Inflammatory macrophage treated with lipopolysaccharide for 4 hours (primary cell): ENCODE measurements around the gene MEGF6.

Source experiments
- DNase-seq: peaks from one replicate; pipeline ENCODE4 v3.0.0-alpha.2; 2020

The MEGF6 gene

DNA sequence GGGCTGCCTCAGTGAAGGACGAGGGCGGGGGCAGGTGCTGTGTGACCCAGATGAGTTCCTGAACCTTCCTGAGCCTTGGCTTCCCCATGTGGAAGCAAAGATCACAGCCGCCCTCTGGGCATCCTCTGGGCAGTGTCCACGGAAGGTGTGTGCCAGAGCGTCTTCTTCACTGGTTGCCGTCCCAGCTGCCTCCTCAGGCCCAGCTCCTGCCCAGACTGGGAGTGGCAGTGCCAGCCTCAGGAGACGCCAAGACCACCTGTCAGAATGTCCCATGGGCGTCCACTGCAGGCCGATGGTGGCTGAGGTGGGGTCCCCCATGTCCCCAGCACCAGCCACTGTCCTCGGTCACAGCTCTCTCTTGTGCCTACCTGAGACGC is 146.7 kb downstream of the MEGF6 start:
- DNase-seq: no peak

DNA sequence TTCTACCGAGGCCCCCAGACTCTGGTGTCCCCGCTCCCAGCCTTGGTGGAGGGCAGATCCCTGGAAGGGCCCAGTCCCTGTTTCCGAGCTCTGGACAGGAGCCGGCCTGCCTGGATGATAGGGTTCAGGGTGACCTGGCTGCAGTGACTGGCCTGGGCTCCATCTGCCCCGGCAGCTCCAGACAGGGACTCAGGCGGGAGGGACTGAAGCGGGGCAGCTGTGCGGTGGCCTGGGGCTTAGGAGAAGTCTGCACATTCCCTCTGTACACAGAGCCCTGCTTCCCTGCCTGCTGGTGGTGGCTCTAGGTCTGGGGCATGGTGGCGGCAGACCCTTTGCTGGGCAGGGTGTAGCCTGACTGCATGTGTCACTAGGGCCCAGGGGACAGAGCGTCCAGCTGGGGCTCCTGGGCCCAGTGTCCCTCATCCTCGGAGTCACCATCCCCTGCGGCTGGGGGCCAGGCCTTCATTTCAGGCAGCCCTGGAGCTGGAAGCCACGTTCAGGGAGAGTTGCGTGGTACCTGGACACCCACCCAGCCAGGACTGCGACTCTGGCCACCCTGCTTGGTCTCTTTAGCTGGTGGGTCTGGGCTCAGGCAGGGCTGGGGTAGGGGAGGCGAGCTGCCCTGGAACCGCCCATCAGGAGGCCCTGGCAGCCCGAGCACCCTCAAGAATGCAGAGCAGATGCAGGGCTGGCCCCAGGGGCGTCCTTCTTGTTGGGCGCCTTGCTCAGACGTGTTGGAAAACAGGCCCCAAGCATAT is 147.2 kb downstream of the MEGF6 start:
- DNase-seq: no peak

DNA sequence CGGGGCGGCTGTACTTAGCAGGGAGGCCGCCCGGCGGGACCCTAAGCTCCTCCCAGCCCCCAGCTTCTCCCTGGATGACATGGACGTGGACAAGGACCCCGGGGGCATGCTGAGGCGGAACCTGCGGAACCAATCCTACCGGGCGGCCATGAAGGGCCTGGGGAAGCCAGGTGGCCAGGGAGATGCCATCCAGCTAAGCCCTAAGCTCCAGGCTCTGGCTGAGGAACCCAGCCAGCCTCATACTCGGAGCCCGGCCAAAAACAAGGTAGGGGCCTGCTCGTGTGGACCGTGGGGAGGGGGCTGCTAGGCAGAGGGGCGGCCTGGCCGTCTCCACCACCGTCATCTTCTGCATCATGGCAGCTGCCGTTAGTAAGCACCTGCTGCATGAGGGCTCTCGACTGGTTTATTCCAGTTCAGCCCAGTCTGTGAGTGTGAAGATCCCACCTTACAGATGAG is 147.9 kb downstream of the MEGF6 start:
- no peak for DNase-seq

DNA sequence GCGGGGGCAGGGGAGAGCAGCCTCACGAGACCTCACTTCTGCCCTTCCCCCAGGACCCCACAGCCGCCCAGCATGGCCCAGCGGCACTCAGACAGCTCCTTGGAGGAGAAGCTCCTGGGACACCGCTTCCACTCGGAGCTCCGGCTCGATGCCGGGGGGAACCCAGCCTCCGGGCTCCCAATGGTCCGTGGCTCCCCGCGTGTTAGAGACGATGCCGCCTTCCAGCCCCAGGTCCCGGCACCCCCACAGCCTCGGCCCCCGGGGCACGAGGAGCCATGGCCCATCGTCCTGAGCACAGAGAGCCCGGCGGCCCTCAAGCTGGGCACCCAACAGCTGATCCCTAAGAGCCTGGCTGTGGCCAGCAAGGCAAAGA is 148.3 kb downstream of the MEGF6 start:
- DNase-seq: no peak

DNA sequence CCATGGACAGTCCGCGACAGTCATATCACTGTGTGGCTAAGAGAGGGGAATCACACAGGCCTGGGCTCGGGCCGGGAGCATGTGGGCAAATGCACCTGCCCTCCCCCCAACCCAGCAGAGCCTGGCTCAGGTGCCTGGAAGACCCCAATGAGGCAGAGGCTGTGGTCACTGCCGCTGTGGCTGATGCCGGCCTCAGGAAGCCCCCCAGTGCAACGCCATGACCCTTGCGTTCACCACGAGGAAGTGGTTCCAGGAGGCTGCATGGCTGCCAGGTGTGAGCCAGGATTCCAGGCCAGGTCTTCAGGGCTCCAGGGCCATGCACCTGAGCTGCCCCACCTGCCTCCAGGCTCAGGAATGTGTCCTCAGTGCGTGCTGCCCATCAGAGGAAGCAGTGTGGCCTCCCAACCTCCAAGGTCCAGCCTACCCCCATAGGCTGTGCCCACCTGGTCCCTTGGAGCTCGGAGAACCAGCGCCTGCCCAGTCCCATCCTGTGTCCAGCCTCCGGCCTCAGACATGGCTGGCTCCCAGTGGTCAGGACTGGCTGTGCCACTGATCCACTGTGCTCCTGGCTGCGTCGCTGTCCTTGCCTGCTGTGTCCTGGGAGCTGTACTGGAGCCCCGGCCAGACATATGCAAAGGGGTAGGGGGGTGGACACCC is 148.8 kb downstream of the MEGF6 start:
- DNase-seq: no peak

DNA sequence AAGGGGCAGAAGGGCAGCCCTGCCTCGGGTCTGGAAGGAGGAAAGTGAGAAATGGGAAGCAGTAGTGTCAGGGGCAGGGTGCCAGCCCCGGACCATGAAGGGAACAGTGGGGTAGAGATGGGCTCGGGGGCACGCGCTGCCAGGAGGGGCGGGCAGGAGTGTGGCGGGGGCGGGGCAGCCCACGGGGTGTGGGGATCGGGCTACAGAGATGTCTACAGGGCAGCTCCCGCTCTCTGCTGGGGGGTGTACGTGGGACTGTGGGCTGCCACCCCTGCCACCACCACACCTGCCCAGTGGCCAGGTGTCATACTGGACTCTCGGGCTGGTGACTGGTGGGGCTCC is 149.4 kb downstream of the MEGF6 start:
- DNase-seq: no peak

DNA sequence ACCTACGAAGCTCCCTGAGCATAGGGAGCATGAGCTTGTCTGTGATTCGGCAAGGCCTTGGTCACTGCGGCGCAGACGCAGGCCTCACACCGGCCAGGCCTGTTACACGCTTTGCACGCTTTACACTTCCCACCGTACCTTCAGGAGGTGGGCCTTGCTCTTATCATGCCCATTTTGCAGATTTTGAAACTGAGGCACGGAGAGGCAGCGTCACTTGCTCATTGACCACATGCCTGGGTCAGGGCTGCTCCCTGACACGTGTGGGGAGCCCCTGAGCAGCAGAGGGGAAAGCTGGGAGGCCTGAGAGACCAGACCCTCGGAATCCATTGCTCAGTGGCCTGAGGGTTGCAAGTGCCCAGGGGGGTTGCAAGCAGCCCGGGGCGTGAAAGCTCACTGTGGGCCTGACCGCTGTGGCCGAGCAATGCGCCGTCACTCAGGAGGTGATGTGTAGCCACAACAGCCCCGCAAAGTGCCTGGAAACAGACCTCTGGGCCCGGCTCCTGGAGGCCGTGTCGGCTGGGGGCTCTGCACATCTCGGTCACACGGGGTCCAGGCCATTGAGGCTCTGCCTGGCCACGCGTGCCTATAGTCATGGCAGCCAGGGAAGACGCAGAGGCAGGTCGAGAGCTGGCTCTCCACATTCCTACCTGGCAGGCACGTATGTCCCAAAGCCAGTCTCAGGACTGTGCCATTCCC is 149.9 kb downstream of the MEGF6 start:
- no peak for DNase-seq

DNA sequence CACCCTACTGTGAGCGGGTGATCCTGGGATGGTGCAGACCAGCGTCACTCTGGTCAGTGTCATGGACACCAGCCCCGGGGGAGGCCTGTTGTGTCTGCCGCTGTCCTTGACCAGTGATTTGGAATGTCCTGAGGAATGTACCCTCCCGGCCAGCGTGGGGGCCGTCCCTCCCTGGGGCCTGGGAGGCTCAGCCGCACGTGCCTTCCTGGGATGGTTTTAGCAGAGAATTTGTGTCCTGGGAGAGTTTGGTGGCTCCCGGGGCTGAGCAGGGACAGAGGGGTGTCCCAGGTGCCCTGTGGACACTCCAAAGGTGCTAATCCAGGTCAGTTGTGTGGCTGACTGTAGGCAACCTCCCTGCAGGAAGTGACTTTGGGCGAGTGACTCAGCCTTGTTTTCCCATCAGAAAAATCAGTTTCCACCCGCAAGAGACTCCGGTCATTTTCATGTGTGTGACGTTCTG is 150.6 kb downstream of the MEGF6 start:
- no peak for DNase-seq

DNA sequence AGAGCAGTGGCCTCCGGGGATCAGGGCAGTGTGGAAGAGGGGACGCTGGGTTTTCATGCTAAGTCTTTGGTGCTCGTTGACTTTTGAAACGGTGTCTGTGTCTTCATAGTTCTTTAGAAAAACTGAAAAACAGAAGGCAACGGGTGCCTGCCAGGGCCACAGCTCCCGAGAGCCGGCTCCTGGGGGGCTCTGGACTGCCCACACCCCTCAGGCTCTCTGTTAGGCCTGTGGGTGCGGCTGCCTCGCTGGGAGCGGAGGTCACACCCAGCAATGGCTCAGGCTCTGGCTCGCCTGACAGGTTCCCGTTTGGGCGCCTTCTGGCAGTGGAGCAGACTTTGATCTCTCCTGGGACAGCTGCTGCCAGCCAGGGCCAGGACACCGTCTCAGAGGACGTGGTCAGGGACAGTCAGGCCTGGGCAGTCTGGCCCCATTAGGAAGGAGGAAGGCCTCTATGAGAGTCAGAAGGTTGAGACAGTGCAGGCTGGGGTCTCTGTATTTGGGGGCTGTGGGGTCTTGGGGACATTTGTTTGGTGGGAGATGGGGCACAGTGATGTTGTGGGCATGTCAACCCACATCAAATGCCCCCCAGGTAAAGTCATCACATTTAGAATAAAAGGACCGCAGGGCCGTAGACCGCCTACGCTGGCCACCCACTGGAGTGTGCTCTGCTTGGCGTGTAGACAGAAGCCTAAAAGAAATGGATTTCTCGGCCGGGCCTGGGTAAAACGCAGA is 151.2 kb downstream of the MEGF6 start:
- no peak for DNase-seq

DNA sequence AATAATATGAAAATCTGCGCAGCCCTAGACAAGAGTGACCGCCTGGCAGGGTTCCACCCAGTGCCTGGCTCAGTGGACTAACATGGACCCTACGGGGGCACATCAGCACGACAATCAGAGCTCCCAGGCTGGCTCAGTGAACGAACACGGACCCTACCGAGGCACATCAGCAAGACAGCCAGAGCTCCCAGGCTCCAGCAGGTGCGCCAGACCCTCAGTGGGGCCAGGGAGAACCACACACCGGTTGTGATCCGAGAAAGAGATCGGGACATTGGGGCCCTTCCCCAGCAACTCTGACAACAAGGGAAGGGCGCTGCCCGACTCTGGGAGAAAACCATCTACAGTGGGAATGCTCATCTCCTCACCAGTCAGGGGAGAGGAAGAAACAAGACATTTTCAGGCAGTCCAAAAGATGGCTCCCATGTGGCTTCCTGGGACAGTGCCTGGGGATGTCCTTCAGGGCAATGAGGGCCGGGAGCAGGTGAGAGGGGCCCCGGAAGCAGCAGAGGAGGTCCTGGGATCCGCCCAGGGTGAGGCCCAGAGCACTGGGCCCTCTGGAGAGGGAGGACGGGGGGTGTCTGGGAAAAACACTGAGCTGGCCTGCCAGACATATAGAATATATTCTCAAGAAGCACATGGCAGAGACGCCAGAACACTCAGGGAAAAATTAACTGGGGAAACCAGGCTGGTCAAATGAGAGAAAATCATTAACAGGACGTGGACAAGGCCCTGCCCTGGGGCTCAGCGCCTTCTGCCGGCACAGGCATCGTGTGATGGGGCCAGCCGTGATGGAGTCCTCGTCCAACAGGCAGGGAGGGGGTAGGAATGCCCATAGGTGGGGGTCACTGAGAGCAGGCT is 152.0 kb downstream of the MEGF6 start:
- no peak for DNase-seq

DNA sequence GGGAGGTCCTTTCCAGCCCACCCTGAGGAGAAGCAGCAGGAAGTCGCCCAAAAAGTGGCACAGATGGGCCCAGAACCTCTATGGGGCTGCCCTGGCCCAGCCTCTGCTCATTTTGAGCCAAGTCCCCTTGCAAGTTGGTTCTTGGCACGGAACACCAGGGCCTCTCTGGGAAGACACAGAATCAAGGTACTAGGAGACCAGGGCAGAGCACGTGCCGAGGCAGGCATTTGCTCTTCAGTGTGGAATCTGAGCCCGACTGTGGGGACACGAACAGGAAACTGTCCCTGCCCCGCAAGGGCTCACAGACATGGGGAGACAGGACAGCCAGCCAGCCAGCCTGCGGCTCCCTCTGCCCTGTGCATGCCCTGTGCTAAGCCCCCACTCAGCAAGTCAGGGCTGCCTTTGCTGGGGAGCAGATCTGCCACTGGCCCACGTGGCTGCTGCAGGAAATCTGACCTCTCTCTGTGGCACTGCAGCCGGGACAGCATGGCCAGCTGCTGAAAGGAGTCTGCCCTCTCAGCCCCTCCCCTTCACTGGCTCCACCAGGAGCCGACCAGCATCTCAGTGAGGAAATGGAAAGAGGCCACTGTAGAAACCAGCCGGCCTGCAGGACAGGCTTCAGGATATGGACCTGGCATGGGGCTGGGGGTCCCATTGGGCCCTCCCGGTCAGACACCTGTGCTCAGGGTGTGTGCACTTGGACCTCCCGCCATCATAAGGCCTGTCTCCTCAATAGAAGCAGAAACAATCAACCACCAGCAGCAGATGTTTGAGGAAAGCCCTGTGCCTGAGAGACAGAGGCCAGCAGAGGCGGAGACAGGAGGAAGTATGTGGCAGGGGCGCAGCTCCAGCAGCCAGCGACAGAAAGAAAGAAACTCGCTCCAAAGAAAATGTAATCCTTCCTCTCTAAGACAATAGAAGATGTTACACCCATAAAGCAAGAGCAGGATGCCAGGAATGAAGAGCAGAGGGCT is 153.1 kb downstream of the MEGF6 start:
- no peak for DNase-seq

DNA sequence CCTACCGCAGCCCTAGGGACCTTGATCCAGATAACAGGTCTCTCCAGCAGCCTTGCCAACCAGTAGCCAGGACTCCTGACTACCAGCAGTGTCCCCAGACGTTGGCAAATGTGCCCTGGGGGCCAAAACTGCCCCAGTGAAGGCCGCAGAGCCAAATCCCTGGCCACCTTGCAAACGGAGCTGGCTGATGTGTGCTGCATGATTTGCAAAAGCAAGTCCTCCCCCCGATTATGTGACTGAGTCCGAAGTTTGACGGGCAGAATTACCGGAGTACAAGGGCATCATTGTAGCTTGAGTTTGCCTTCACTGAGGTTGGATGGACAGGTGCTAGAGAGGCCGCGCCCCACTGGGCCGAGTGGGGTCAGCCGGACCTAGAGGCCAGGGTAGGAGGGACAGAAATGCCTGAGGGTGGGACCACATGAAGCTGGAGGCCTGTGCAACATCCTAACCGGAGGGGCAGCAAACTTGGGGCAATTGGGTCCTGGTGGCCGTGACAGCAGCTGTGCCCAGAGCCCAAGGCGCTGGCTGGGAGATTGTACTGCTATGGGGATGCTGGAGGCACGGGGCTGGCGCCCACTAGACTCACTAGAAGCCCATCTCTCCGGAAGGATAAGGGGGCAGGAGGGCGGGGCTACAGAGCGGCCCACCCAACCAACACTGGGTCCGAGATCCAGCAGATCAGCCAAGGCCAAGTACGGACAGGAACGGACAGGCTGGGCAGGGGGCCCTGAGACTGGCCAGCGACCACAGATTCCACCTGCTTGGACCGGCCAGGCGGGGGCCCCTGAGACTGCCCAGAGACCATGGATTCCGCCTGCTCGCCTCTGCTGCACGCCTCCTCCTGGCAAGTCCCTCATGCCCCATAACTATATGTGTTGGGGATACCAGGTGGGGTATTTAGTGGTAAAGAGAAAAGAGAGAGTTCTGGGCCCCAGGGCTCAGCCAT is 154.1 kb downstream of the MEGF6 start:
- DNase-seq: no peak

DNA sequence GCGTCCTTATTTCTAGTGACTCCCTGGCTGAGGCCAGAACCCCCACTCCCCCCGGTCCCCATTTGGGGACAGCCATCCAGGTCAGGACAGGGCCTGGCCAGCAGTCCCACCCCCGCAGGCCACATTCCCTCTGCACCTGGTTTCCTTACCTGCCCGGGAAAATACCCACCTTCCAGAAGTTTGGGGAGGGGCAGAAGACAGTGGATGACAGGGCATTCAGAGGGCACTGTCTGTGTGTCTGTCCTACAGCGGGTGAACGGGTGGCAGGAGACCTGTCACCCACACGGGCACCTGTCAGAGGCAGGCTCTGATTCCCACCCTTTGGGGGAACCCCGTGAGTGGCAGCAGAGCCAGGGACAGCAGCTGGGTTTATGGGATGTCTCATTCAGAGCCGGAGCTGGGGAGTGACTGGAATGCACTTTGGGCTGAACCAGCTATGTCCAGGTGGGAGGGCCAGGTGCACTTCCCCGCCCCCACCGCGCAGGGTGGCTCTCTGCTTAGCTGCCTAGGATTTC is 154.8 kb downstream of the MEGF6 start:
- no peak for DNase-seq

DNA sequence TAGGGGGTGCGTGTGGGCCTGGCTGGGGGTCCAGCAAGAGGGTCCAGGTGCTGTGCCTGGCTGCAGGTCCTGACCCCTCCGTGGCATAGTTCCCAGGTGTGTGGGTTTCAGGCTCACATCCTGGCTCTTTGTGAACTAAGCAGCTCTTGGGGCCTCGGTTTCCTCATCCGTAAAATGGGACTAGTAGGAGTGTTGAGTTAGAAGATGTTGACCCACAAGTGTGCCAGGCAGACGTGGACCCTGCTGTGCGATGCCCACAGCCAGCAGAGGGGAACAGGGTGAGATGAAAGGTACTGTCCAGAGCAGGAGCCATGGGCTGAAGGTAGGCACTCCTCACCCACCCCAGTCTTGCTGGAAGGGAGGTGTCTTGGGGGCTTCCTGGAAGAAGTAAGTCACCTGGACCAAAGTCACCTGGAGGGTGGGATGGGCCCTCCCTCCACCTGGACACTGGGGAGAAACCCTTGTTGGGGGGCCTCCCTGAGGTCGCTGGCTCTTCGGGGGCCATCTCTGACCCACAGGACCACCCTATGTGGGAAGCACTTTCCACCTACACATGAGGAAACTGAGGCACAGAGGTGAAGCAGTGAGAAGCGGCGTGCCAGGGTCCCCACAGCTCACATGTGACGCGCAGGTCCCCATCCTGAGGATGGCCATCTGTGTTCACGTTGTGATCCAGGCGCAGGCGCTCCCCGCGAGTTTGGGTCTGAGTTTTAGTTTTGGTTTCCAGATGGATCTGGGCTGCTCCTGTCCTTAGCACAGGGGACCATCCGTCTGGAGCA is 155.4 kb downstream of the MEGF6 start:
- DNase-seq: no peak

DNA sequence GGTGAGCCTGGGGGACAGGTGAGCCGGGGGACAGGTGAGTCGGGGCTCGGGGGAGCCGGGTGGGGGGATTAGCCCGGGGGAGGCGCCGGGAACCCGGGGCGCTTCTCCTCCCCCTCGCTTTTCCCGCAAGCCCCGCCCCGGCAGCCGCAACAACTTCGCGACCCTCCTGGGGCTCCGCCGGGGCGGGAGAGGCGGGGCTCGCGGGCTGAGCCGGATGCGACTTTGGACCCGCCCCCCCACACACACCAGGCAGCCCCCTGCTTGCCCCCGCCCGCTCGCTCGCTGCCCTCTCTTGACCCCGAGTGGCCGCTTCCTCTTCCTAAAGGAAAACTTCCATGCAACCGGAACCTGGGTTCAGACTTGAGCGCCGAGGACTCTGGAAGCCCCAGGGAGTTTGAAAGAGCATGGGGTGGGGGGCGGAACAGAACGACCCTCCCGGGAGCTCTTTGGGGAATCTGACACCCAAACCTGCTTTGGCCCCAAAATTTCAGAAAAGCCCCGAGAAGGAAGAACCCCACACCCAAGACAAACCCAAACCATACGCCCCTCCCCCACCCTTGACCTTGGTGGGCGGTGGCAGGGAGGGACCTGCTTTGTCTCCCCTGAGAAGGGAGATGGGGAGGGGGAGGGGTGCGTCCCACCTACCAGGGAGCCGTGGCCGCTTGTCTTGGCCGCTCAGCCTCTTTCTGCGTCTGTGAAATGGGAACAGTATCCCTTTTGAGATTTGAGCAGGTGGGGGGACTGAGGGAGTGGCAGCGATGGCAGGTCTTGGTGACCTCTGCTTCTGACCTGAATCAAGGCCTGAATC is 156.3 kb downstream of the MEGF6 start:
- DNase-seq: peak; percentile 18

DNA sequence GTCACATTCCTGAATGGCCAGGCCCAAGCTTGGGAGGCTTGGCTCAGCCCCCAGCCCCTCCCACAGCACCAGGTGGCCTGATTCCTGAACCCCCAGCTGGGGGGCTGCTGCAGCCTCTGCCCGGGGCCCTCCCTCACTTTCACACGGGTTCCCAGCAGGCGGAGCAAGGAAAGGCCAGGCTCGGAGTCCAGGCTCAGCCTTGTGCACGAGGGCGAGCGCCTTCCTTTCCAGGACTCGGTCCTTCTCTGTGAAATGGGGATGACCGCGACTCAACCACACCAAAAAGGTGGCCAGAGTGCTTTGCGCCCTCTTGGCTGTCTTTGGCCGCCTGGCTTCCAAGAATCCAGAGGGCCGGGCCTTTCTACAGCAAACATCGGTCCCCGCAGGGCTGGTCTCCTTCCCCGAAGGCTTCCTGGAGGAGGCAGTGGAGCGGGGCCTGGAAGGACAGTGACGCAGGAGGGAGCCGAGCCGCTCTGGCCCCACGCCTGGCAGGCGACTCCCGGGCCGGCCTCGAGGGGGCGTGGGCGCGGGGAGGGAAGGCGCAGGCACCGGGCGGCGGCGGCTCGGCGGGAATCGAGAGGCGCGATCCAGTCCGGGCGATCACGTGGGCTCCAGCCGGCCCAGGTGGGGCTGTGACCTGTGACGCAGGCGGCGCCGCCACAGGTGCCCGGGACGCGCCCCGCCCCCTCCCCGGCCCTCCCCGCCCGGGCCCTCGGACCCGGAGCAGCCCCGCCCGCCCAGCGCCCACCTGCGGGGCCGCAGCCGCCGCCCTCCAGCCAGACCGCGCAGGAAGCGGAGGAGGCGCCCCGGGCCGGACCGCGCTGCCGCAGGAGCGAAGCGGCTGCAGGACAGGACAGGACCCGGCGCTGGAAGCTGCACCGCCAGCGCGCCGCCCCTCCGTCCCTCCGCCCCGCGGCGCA is 157.2 kb downstream of the MEGF6 start, which contains the start of gene ARHGEF16:
Gene ARHGEF16 (plus strand): TSS at position 775 of the 920 bp plus-strand sequence. CDS start 8,420 bp downstream, outside the sequence.
- peak; percentile 33 for DNase-seq
